PC-3 (cell line): ENCODE data around the gene CDHR5.

ENCODE experiments used
- CTCF ChIP-seq: fragments of 300-600 bp; sonication (generic); conservative IDR thresholded peaks from 2 replicates; pipeline ENCODE4 v1.5.1; 2017; ENCODE audit warnings: antibody characterized with exemption, low read depth, mild to moderate bottlenecking, low read length
- EZH2 ChIP-seq: fragments of 300-600 bp; sonication (generic); IDR thresholded peaks from one replicate; pipeline ENCODE4 v1.6.1; 2017; ENCODE audit warnings: antibody characterized with exemption, mild to moderate bottlenecking, low read length; ENCODE audit not compliant: unreplicated experiment

DNA sequence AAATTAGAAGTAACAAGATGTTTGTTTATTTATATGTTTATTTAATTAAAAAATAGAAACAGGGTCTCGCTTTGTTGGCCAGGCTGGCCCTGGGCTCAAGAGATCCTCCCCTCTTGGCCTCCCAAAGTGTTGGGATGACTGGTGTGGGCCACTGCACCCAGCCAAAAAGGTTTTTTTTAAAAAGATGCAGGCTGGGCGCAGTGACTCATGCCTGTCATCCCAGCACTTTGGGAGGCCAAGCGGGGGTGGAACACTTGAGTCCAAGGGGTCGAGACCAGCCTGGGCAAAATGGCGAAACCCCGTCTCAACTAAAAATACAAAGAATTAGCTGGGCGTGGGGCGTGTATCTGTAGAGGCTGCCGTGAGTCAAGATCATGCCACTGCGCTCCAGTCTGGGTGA is 25.7 kb upstream of the CDHR5 start:
- TF ChIP-seq EZH2, result no peak
- no peak for TF ChIP-seq CTCF
